ENCODE measurements around the gene RNF212. TPM values are rescaled to one million over a fixed set of nuclear protein-coding genes. Genes with fewer than 3 reads are reported as not detected.

Gene RNF212
- total and polyA plus RNA-seq, 2 donors: 4.0 to 4.2 TPM

Small RNA genes within 50 kb of the gene (small RNA-seq; reads per million reads assigned to genes)
- not detected for gene RF00554

Other genes starting within 250 kb of the RNF212 start
- gene GAK, start 181.2 kb downstream of the RNF212 start, total RNA-seq: 44.8 TPM
- gene GAK, start 181.2 kb downstream of the RNF212 start, polyA plus RNA-seq: 76.2 TPM
- gene TMEM175, start 181.1 kb downstream of the RNF212 start, total RNA-seq: 16.8 TPM
- gene TMEM175, start 181.1 kb downstream of the RNF212 start, polyA plus RNA-seq: 32.8 TPM
- gene DGKQ, start 140.0 kb downstream of the RNF212 start, total RNA-seq: 5.0 TPM
- gene DGKQ, start 140.0 kb downstream of the RNF212 start, polyA plus RNA-seq: 10.0 TPM
- 7.9 TPM for gene IDUA, start 126.5 kb downstream of the RNF212 start, total RNA-seq
- 18.2 TPM for gene IDUA, start 126.5 kb downstream of the RNF212 start, polyA plus RNA-seq
- 0.05 TPM for gene SLC26A1, start 120.2 kb downstream of the RNF212 start, total RNA-seq
- gene SLC26A1, start 120.2 kb downstream of the RNF212 start, polyA plus RNA-seq: 0.20 TPM
- gene FGFRL1, start 101.9 kb downstream of the RNF212 start, total RNA-seq: 5.7 TPM
- 25.7 TPM for gene FGFRL1, start 101.9 kb downstream of the RNF212 start, polyA plus RNA-seq
- gene SPON2, start 59.0 kb upstream of the RNF212 start, total RNA-seq: 119 TPM
- 123 TPM for gene SPON2, start 59.0 kb upstream of the RNF212 start, polyA plus RNA-seq
- gene CTBP1, start 135.6 kb upstream of the RNF212 start, total RNA-seq: 85.9 TPM
- 140 TPM for gene CTBP1, start 135.6 kb upstream of the RNF212 start, polyA plus RNA-seq
- 25.6 TPM for gene MAEA, start 176.3 kb upstream of the RNF212 start, total RNA-seq
- 69.9 TPM for gene MAEA, start 176.3 kb upstream of the RNF212 start, polyA plus RNA-seq
- 13.0 TPM for gene UVSSA, start 233.6 kb upstream of the RNF212 start, total RNA-seq
- 7.2 TPM for gene UVSSA, start 233.6 kb upstream of the RNF212 start, polyA plus RNA-seq